H1 (cell line): ENCODE results near the gene ASPG. TPM values are rescaled to one million over a fixed set of nuclear protein-coding genes. Genes with fewer than 3 reads are reported as not detected.

Experiments
- CTCF ChIA-PET: fragments of 300-600 bp; sonication (Branson Sonifier 250); formaldehyde crosslinking; loops from one replicate; lab custom pipeline; 2021; ENCODE audit not compliant: partially characterized antibody; lab: Charles Lee
- POLR2A ChIA-PET: fragments of 300-600 bp; sonication (Branson Sonifier 250); formaldehyde crosslinking; loops from one replicate; lab custom pipeline; 2021; ENCODE audit warnings: inconsistent platforms; ENCODE audit not compliant: partially characterized antibody; lab: Charles Lee
- DNase-seq, 2 experiments: peaks; one replicate each; pipeline versions ENCODE4 v3.0.0 to v3.0.0-alpha.2; 2010 to 2022; ENCODE audit warnings: low spot score in 2 of 2, low read depth in 1 of 2, mixed read lengths in 1 of 2
- FAIRE-seq: peaks from 2 replicates; lab custom pipeline; 2011; peaks lifted over from hg19 to GRCh38; lab: Jason Lieb, UNC
- H2AFZ ChIP-seq: 2 replicates; pipeline ENCODE4 v1.8.1; 2012; ENCODE audit warnings: low read length, inconsistent platforms
- H2AK5ac ChIP-seq: 2 replicates; pipeline ENCODE4 v1.6.1; 2013; ENCODE audit warnings: low read depth, low read length
- H2BK120ac ChIP-seq: replicated peaks from 2 replicates; pipeline ENCODE3; 2013; ENCODE audit warnings: low read depth, low read length, inconsistent platforms
- H2BK12ac ChIP-seq: 2 replicates; pipeline ENCODE4 v1.6.1; 2013; ENCODE audit warnings: low read depth, low read length
- H2BK15ac ChIP-seq: 2 replicates; pipeline ENCODE4 v1.6.1; 2013; ENCODE audit warnings: low read length
- H2BK20ac ChIP-seq: 2 replicates; pipeline ENCODE4 v1.6.1; 2013; ENCODE audit warnings: low read length
- H2BK5ac ChIP-seq: 2 replicates; pipeline ENCODE4 v1.6.1; 2013; ENCODE audit warnings: low read depth, low read length
- H3K14ac ChIP-seq: 2 replicates; pipeline ENCODE4 v1.6.1; 2013; ENCODE audit warnings: inconsistent platforms; ENCODE audit not compliant: insufficient read length
- H3K18ac ChIP-seq: 2 replicates; pipeline ENCODE4 v1.6.1; 2013; ENCODE audit warnings: low read length; ENCODE audit errors: extremely low read depth
- H3K23ac ChIP-seq: 2 replicates; pipeline ENCODE4 v1.6.1; 2013; ENCODE audit warnings: inconsistent platforms; ENCODE audit not compliant: insufficient read length
- H3K23me2 ChIP-seq: 2 replicates; pipeline ENCODE4 v1.6.1; 2013; ENCODE audit warnings: low read depth, low read length
- H3K27ac ChIP-seq: 2 replicates; pipeline ENCODE4 v1.6.1; 2011; ENCODE audit warnings: low read depth, low read length, inconsistent platforms
- H3K27me3 ChIP-seq, 4 experiments: replicated peaks in 1 of 4; 1 replicate in 1 of 4; 2 replicates in 3 of 4; pipeline versions ENCODE4 v1.6.1 to v1.8.1; 2011 to 2013; ENCODE audit warnings: low read length in 3 of 4, mild to moderate bottlenecking in 3 of 4, inconsistent platforms in 2 of 4, mixed read lengths in 2 of 4, moderate library complexity in 1 of 4; ENCODE audit not compliant: control insufficient read depth in 3 of 4, insufficient read depth in 3 of 4; ENCODE audit errors: extremely low read depth in 1 of 4
- H3K36me3 ChIP-seq, 4 experiments: 2 replicates each; pipeline versions ENCODE4 v1.6.1 to v1.8.1; 2011 to 2013; ENCODE audit warnings: mild to moderate bottlenecking in 4 of 4, low read length in 3 of 4, moderate library complexity in 2 of 4, control low read depth in 1 of 4, inconsistent platforms in 1 of 4; ENCODE audit not compliant: insufficient read depth in 4 of 4, control insufficient read depth in 2 of 4
- H3K4ac ChIP-seq: replicated peaks from 2 replicates; pipeline ENCODE3; 2013; ENCODE audit warnings: low read length, low read depth, mixed read lengths, inconsistent platforms; ENCODE audit not compliant: insufficient read length
- H3K4me1 ChIP-seq, 4 experiments: replicated peaks in 1 of 4; 1 replicate in 1 of 4; 2 replicates in 3 of 4; pipeline versions ENCODE4 v1.6.1 to v1.8.1; 2011 to 2013; ENCODE audit warnings: low read length in 3 of 4, inconsistent platforms in 2 of 4, mixed read lengths in 1 of 4; ENCODE audit not compliant: insufficient read depth in 4 of 4, control insufficient read depth in 3 of 4
- H3K4me2 ChIP-seq, 2 experiments: 2 replicates each; pipeline versions ENCODE4 v1.6.1 to v1.8.1; 2011 to 2013; ENCODE audit warnings: low read depth in 2 of 2, low read length in 2 of 2, control low read depth in 1 of 2, inconsistent platforms in 1 of 2, mild to moderate bottlenecking in 1 of 2; ENCODE audit not compliant: insufficient read depth in 1 of 2
- H3K4me3 ChIP-seq, 4 experiments: fragments of 200-600, 300-600 bp in 1 of 4; sonication (generic), shearing (Covaris generic), sonication (Bioruptor Twin) in 1 of 4; 2 replicates each; pipeline versions ENCODE4 v1.5.1 to v1.8.1; 2011 to 2016; ENCODE audit warnings: low read length in 4 of 4, low read depth in 3 of 4, control low read depth in 2 of 4, inconsistent platforms in 2 of 4, mild to moderate bottlenecking in 2 of 4, mixed read lengths in 1 of 4, moderate library complexity in 1 of 4; ENCODE audit not compliant: insufficient read depth in 2 of 4; ENCODE audit errors: extremely low read depth in 1 of 4
- H3K56ac ChIP-seq: replicated peaks from 2 replicates; pipeline ENCODE3; 2013; ENCODE audit warnings: low read depth, mild to moderate bottlenecking, mixed read lengths, low read length, inconsistent platforms; ENCODE audit not compliant: insufficient read length
- H3K79me1 ChIP-seq: 2 replicates; pipeline ENCODE4 v1.6.1; 2013; ENCODE audit warnings: low read depth, low read length, control low read depth
- H3K79me2 ChIP-seq, 2 experiments: 2 replicates each; pipeline versions ENCODE4 v1.6.1 to v1.8.1; 2012 to 2013; ENCODE audit warnings: low read length in 2 of 2, mild to moderate bottlenecking in 2 of 2, inconsistent platforms in 1 of 2; ENCODE audit not compliant: insufficient read depth in 2 of 2, control insufficient read depth in 1 of 2
- H3K9ac ChIP-seq, 4 experiments: replicated peaks in 1 of 4; 1 replicate in 1 of 4; 2 replicates in 3 of 4; pipeline versions ENCODE4 v1.6.1 to v1.8.1; 2011 to 2013; ENCODE audit warnings: low read depth in 3 of 4, low read length in 3 of 4, control low read depth in 2 of 4, mild to moderate bottlenecking in 2 of 4, moderate library complexity in 2 of 4, inconsistent platforms in 1 of 4; ENCODE audit errors: extremely low read depth in 1 of 4
- H3K9me3 ChIP-seq, 2 experiments: 2 replicates each; pipeline versions ENCODE4 v1.6.1 to v1.8.1; 2012 to 2013; ENCODE audit warnings: mild to moderate bottlenecking in 2 of 2, moderate library complexity in 2 of 2, control low read depth in 1 of 2, inconsistent platforms in 1 of 2, low read depth in 1 of 2, low read length in 1 of 2, mixed read lengths in 1 of 2; ENCODE audit not compliant: insufficient read depth in 2 of 2
- H4K20me1 ChIP-seq, 2 experiments: replicated peaks in 1 of 2; 2 replicates each; pipeline versions ENCODE3 to v1.8.1; 2011 to 2013; ENCODE audit warnings: inconsistent platforms in 2 of 2, low read length in 2 of 2, mild to moderate bottlenecking in 1 of 2; ENCODE audit not compliant: insufficient read depth in 2 of 2, control insufficient read depth in 1 of 2
- H4K5ac ChIP-seq: 2 replicates; pipeline ENCODE4 v1.6.1; 2013; ENCODE audit warnings: low read length, low read depth, mixed read lengths, inconsistent platforms; ENCODE audit not compliant: insufficient read length
- H4K8ac ChIP-seq: 2 replicates; pipeline ENCODE4 v1.8.0; 2013; ENCODE audit warnings: mild to moderate bottlenecking, moderate library complexity, low read length, inconsistent platforms; ENCODE audit not compliant: insufficient read depth; ENCODE audit errors: extremely low read depth
- H4K91ac ChIP-seq: replicated peaks from 2 replicates; pipeline ENCODE3; 2013; ENCODE audit warnings: low read length, mixed read lengths, inconsistent platforms; ENCODE audit not compliant: insufficient read length
- ASH2L ChIP-seq: fragments of 200-600, 300-600 bp; sonication (generic); IDR thresholded peaks from one replicate; pipeline ENCODE4 v1.7.1; 2017; ENCODE audit warnings: low read length
- CTBP2 ChIP-seq: IDR thresholded peaks from 2 replicates; pipeline ENCODE4 v1.7.0; 2011; ENCODE audit warnings: borderline replicate concordance, mild to moderate bottlenecking, moderate library complexity, mixed read lengths, low read length; ENCODE audit not compliant: insufficient read depth, insufficient read length
- E2F6 ChIP-seq: IDR thresholded peaks from 2 replicates; pipeline ENCODE4 v1.6.1; 2012; ENCODE audit warnings: inconsistent platforms
- GTF2F1 ChIP-seq: IDR thresholded peaks from 2 replicates; pipeline ENCODE4 v1.6.1; 2012; ENCODE audit warnings: low read depth, low read length, improper control_type of control experiment, borderline replicate concordance
- POLR2AphosphoS5 ChIP-seq: IDR thresholded peaks from 2 replicates; pipeline ENCODE4 v1.6.1; 2011; ENCODE audit warnings: low read depth, low read length
- RNF2 ChIP-seq: fragments of 200-900, 300-1000 bp; sonication (generic); IDR thresholded peaks from 2 replicates; pipeline ENCODE4 v1.7.1; 2016; ENCODE audit warnings: borderline replicate concordance, low read depth, mild to moderate bottlenecking, antibody characterized with exemption, low read length; ENCODE audit not compliant: poor library complexity, severe bottlenecking; ENCODE audit errors: missing control alignments
- SP2 ChIP-seq: IDR thresholded peaks from 2 replicates; pipeline ENCODE4 v1.6.1; 2012; ENCODE audit warnings: mild to moderate bottlenecking, low read length, inconsistent platforms
- SP4 ChIP-seq: IDR thresholded peaks from 2 replicates; pipeline ENCODE4 v1.6.1; 2012; ENCODE audit warnings: low read length, inconsistent platforms
- WGBS, 2 experiments: shearing (Covaris generic) in 1 of 2; methylation state at CpG; one replicate each; pipeline versions ENCODE4 v1.1.6 to v1.1.7; 2013 to 2015; ENCODE audit warnings: low lambda C conversion rate in 2 of 2, mixed read lengths in 2 of 2, inconsistent platforms in 1 of 2, low coverage in 1 of 2, missing lambda C conversion rate in 1 of 2; ENCODE audit not compliant: insufficient replicate concordance in 2 of 2, insufficient coverage in 1 of 2, insufficient read length in 1 of 2; ENCODE audit errors: extremely low coverage in 1 of 2, missing lambda C conversion rate in 1 of 2; 5-methylcytosine and 5-hydroxymethylcytosine counted together
- polyA plus RNA-seq, 7 experiments: library from polyadenylated mRNA; depleted of rRNA in 3 of 7; stranded (reverse) in 5 of 7; unstranded in 2 of 7; fragments of >200 nt in 5 of 7; fragments of 200-250 nt in 2 of 7; gene quantifications; 1 replicate in 5 of 7; 2 replicates in 1 of 7; 4 replicates in 1 of 7; pipeline versions ENCODE4 v1.2.1 to v1.2.3, GENCODE V29; 2011 to 2013; ENCODE audit warnings: missing spikeins in 2 of 7, mixed read lengths in 2 of 7
- total RNA-seq: library from RNA; stranded (reverse); fragmentation: NEBNext Ultra II Directional; extraction: Animal tissue kit (Norgen Biotek cat#: 25700); gene quantifications from 2 replicates; pipeline ENCODE4 v1.2.1, GENCODE V29; 2021

ASPG gene
- total and polyA plus RNA-seq, 2 of the 8 experiments (the other 6 are each of a cell fraction or from before 2014, with no cell fraction given), result 0.34 to 0.59 TPM

GRCh38 chr14:104094056-104094708, 8.7 kb downstream of the ASPG start:
- Histone ChIP-seq H3K4me1 (peaks cover 0 to 7% (median 4%) of the 10 kb centered on the region in 4 experiments; a peak in 3 of 7 replicates), H2BK12ac (peak overlapping the region; percentile 29; the same call in 1 of the 2 replicates), H3K9me3 (no peaks in the 10 kb centered on the region; a peak in 1 of 4 replicates), H3K4me3 (no peak overlapping the region), H3K14ac (no peak overlapping the region), H3K79me1 (no peaks in the 10 kb centered on the region), H3K9ac (no peak overlapping the region), H3K27me3 (no peaks in the 10 kb centered on the region; a peak in 3 of 7 replicates), H4K8ac (peak overlapping the region; percentile 87; the same call in 1 of the 2 replicates), H4K20me1 (no peaks in the 10 kb centered on the region), H2BK5ac (no peak overlapping the region), H3K56ac (no peak overlapping the region), H3K27ac (no peak overlapping the region), H4K5ac (no peak overlapping the region), H3K23ac (no peak overlapping the region), H2BK20ac (no peak overlapping the region), H2BK120ac (no peak overlapping the region), H4K91ac (peak overlapping the region; percentile 66), H2AFZ (peak overlapping the region; percentile 99), H3K79me2 (no peaks in the 10 kb centered on the region), H2BK15ac (peak overlapping the region; percentile 99; the same call in 1 of the 2 replicates), H3K4me2 (peak overlapping the region in 1 of 2 experiments; percentile 61; a peak in 3 of 4 replicates), H3K4ac (peak overlapping the region; percentile 44), H3K23me2 (no peaks in the 10 kb centered on the region), H2AK5ac (no peak overlapping the region), H3K36me3 (no peaks in the 10 kb centered on the region), H3K18ac (no peak overlapping the region; the same call in none of the 2 replicates)
- no peak for DNase-seq
- POLR2A ChIA-PET, result no interaction called here
- TF ChIP-seq CTBP2 (peak; percentile 65), RNF2 (no peak), POLR2AphosphoS5 (no peak), SP4 (no peak), ASH2L (peak; percentile 70), E2F6 (no peak), SP2 (no peak), GTF2F1 (no peak)
- WGBS, 2 experiments, result 68% methylated on average over 17 of the region's 20 CpGs; no CpG with 5 or more reads in 1 of the 2 experiments
- CTCF ChIA-PET, result interaction anchor here (0.6 to 6.6 kb wide), 28 partner anchors 9 to 831 kb away, joined by 3 to 76 read pairs (median 4); partner anchors contain the start of genes ASPG and PLD4
- no peak for FAIRE-seq
